Inflammatory macrophage treated with lipopolysaccharide for 1 hour (primary cell): ENCODE results near the gene METTL21C.

Experiments
- DNase-seq, 2 donors: peaks; one replicate each; pipeline ENCODE4 v3.0.0-alpha.2; 2020 to 2022

Gene METTL21C

DNA sequence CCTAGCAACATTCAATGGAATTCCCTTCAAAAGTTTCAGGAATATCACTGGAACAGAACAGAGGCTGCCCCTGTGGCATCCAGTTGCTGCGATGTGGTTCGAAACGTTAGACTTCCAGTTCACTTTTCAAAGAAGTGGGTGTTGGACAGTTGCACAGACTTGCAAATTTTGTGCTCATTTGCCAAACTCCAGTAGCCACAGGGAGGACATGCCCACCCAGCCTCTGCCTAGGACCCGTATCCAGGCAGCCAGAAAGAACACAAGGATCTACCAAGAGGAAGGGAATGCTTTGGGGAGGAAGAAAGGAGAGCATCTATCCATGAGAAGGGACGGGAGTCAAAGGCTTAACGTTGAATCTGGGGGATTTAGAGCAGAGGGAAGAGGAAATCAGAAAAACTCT is at the start of gene METTL21C:
Gene METTL21C (minus strand): TSS at position 108 of the 400 bp plus-strand sequence. CDS start 546 bp downstream, outside the sequence.
- no peak for DNase-seq

DNA sequence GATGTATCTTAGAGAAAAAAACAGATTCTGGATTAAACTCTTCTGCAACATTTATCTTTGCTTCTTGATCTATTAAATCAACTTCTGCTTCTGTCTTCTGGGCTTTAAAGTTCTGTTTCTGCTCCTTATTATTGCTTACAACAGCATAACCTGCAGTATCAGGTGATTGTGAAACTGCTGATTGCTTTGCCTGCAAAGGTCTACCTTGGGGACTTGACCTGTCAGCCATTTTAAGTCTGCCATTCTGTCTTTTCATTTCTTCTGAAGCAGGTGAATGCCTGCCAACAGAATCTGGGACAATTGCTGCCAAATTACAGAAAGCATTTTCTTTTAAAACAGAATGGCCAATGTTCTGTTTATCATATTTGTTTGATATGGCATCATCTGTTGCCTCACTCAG is 47.7 kb upstream of the METTL21C start:
- no peak for DNase-seq

DNA sequence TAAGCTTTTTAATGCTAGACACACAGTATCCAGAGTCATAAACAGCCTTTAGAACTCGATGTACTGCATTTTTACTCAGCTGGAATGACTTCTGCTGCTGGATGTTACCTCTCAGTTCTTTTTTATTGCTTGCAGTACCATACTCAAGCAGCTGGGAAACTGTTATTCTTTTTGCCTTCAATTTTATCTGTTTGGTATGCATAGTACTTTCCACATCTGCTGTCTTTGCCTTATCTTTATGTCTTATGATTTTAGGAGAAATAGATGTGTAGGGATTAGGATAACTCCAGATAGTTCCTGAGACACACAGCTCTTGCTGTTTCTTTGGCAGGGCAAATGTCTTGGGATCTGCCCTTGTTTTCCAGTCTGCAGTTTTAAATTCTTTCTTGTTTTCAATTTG is 47.3 kb upstream of the METTL21C start:
- DNase-seq: no peak

DNA sequence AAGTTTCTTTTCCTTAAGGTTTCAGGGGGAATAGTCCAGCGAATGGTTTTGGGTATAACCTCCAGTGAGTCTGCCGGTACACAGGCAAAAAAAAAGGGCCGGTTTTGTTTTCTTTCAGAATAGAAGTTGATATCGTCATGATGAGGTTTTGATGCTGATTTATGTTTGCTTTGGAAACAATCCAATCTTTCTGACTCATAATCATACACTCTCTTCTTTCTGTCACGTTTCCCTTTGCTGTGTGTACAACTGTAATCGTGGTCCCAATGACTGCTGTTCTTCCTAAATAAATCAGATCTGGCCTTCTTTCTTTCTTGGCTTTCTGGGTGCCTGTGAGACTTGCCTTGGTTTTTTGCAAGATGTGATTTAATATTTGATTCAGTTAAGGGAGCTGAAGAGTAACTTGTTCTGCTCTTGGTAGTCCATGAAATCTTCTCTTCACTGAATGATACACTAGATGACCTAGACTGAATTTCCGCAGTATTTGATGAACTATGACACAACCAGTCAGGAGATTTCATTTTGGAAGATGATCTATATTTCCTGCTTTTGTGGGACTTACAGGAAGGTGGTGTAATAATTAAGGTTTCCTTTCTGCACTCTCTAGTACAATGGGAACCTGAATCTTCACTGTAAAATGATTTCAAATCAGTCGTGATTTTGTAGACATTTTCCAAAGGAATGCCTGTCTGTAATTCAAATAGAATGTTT is 34.9 kb upstream of the METTL21C start:
- DNase-seq: peak; percentile 21 to 46

DNA sequence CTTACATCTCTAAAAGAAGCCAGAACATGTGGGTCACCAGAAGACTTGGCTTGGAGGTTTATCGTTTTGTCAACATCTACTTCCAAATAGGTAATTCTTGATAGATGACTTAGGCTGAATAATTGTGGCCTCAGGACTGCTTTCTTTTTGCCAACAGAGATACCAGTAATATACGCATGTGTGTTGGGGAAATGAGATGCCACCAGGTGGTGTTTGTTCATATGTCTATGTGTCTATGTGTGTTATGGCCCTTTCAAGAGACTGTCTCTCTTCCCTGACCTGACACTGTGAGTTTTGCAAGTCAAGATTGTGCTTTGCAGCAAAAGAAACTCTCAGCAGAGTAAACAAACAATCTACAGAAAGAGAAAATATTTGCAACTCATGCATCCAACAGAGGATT is 31.6 kb upstream of the METTL21C start:
- no peak for DNase-seq

DNA sequence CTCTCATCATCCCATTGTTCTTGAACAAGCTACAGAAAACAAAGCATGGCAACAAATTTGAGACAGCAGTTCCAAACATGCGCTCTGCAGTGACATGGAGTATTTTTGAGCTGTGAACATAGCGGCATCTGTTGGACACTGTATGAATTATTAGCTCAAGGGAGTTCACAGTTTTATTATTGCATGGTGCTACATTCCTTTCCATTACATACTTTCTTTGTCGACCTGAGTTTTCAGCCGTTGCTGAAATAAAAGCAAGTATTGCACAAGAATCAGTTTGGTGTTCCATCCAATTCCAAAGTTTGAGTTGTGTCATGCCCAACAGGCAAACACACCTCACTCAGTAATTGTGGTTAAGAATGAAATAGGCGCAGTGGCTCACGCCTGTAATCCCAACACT is 30.1 kb upstream of the METTL21C start:
- DNase-seq: peak in 1 of 2 donors; percentile 12

DNA sequence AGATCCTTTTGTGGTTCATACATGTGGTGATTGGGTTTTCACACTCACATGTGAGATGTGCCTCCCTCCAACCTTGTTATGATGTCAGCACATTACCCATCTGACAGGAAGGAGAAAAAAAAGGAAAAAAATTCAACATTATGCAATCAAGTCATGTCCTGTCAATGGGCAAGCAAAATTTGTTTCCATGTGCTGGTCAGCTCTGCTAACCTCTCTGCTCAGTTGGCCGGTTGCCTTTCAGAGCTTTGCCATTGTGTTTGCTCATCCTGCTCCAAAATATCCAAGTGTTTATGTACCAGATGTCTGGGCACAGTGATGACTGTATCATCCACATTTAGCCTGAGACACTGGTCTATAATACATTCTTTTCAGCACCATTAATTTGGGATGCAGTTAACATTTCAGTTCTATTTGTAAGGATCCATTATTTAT is 27.0 kb upstream of the METTL21C start:
- DNase-seq: peak; percentile 5 to 31

DNA sequence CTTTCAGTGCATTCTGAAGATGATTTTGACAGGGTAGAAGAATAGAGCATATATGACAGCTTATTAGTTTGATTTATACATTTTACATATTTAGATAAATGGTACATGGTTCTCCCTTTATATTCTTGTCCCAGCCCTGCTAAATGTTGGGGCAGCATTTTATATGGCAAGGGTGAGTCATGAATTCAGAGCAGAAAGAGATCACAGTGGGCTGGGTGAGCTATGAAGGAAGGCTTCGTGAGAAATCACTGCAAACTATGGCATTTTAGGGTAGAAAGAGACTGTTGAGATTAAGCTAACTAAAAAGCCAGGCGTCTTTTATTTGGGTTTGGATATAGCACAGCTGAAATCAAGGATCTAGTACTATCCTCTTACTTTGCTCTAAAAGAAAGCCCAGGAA is 23.9 kb upstream of the METTL21C start:
- no peak for DNase-seq

DNA sequence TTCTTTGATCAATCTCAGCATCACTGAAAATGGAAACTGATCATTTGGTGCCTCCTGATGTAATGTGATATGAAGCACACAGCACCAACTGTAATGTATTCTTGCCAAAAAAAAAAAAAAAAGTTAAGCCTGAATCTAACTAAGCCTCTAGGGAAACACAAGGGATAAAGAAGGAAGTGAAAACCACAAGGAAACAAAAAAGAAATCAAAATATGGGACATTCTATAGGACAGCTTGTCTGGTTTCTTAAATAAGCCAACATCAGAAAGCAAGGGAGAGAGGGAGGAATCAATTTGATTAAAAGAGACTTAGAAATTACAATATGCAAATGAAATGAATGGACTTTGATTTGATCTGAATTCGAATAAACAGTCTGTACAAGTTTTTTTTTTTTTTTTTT is 20.6 kb upstream of the METTL21C start:
- no peak for DNase-seq

DNA sequence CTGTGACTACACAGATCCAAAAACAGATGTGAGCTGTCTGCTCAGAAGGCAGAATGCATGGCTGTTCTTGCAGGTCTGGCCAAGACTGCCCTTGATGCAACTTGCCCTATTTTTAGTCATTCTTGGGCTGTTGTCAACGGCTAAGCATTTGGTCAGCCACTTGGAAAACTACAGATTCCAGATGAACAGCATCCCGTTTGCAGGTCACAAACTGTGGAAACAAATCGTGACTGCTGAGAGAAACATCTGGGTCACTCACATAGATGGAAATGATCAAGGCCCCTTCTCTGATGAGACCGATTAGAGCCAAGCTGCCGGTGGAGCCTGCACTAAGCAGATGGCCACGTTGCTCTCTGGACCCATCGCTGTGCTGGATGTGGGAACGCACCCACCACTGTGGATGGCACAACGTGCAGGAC is 15.4 kb upstream of the METTL21C start:
- DNase-seq: no peak

DNA sequence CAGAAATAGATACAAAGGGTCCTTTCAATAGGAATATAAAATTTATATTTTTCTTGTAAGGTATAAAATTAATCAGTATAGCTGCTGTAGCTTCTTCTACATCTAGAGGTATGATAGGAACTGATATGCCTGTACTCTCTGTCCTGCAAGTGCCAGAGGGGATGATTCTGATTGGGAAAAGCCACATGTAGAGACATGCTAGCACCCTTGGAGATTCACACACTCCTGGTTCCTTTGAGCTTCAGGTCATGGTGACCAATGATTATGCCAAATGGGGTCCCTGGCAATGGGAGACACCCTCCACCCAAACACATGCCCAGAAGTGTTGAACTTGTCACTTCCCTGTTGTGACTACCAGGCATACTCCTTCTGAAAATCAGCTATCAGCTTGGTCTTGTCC is 14.7 kb upstream of the METTL21C start:
- no peak for DNase-seq

DNA sequence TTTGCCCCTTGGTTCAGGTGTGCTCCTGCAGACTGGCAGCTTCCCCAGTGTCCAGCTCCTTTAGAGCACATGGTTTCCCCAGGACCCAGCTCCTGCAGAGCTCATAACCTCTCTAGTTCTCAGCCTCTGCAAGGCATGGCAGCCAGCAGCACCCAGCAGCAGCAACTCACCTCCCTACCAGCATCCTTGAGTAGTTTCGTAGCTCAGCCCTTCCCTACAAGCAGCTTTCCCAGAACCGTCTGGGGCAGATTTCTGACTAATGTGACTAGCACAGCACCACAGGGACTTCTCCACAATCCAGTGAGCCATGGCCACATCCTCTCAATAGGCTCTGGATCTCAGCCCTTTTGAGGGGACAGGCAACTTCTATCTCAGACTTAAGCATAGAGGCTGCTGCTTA is 14.1 kb upstream of the METTL21C start:
- DNase-seq: no peak

DNA sequence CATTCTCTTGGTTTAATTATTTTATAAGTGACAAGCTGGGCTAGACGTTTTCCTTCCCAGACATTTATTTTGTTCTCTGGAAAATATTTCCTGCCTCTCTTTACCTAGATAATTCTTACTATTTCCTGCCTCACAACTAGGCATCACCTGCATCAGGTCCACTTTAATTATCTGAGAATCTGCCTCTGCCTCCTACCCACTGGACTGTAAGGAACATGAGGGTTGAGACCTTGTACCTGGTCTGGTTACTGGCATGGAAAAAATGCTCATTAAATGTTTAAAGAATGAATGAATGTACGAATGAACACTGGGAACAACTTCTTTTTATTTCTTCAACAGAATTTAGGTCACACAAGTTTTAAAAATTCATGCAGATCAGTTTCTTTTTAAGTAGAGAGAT is 13.4 kb upstream of the METTL21C start:
- DNase-seq: no peak

DNA sequence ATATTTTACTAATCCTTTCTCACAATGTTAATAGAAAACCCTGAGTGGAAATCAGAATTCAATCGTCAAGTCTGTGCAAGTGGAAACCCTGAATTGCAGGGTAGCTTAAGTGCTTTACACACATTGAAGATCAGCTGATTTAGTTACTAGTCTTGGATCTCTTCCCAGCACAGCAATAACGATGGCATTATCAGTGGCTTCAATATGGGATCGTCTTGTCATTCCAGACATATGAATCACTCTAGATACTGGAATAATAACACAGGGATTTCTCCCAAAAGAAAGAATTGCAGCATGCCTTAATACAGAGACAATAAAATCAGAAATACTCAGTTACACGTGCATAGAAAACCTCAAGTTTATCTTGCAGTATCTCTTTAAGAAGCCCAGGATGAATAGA is 12.6 kb upstream of the METTL21C start:
- no peak for DNase-seq

DNA sequence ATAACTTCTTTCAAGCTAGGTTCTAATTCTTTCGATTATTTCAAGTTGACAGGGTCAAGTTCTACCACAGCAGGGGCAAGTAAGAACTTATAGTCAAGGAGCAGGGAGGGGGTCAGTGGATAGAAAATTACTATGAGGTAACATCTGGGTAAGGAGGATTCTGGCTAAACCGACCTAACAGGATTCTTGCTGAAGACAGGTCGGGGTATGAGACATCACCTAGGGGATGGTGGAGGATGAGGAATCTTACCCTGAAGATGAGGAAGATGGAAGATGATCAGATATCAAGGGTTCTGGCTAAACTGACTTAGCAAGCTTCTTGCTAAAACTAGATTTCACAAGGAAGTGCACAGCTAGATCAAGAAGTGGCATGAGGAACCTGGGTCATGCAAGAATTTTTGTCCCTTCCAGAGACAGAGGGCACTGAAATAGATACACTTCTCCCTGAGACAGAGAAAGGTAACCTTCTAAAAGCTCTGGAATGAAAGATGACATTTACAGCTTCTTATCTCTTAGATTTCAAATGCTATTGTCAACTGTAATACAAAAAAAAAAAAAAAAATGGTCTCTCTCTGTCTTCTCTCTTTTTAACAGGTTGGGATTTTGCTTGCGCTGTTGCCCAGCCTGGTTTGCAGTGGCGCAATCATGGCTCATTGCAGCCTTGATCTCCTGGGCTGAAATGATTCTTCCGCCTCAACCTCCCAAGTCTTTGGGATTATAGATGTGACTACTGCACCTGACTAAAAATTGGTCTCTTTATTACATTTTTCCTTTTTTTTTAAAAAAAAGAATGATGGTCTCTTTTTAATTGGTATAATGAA is 9.6 kb upstream of the METTL21C start:
- no peak for DNase-seq

DNA sequence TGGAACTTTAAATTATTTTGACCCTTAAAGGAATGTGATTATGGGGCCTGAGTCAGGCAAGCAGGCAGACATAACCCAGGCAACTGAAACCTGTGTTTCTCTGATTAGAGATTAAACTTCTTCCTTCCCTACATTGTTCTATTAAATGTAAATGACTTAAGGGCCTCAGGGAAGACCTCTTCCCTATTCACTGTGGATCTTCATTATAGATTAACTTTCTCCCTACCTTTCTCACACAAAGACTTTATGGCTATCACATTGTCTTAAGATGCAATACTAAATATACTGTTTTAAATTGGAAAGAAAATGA is 8.8 kb upstream of the METTL21C start:
- no peak for DNase-seq

DNA sequence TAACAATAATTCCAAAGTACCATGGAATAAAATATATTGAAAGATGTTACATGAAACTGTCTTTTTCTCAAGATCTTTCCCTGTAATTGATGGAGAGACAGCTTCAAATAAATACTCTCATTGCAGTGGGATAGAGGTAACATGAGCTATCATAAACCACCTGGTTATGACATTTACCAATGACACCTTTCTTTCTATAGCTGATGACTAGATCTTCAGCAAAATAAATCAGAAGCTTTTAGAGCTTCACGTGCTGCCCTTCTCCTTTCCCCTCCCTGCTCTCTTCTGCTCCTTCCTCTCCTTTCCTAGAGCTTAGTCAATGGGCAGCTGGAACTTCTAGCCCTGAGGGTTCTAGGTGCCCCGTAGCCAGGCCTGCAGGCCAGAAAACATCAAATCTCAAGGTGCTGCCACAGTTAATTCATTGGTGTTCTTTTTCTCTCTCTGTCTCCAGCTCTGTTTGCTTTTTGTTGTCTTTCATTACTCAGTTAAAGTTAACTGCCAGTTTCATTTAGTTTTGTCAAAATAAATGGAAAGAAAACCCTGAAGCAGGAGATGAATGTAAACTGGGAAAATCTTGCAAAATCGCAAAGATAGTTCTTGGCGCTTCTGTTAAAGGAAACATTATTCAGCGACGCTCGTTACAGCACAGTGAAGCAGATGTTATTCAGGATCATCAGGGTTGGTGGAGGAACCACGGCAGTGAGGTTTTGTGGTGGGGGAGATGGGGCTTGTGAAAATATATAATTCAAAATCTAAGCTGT is 8.3 kb upstream of the METTL21C start:
- no peak for DNase-seq

DNA sequence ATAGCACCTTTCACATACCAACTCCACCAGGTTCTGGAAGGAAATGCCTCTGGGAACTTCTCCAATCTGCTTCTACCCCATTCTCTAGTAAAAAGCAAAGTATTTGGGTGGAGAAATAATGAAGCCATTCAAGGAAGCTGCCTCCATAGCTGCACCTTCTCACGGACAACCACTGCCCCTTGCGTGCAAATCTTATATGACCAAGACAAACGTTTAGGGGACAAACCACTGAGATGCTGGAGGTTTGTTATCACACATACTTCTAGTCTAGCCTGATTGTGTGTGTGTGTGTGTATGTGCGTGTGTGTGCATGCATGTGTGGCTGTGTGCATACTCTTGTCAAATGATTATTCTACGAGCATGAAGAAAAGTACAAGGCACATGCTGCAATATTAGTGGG is 6.5 kb upstream of the METTL21C start:
- no peak for DNase-seq

DNA sequence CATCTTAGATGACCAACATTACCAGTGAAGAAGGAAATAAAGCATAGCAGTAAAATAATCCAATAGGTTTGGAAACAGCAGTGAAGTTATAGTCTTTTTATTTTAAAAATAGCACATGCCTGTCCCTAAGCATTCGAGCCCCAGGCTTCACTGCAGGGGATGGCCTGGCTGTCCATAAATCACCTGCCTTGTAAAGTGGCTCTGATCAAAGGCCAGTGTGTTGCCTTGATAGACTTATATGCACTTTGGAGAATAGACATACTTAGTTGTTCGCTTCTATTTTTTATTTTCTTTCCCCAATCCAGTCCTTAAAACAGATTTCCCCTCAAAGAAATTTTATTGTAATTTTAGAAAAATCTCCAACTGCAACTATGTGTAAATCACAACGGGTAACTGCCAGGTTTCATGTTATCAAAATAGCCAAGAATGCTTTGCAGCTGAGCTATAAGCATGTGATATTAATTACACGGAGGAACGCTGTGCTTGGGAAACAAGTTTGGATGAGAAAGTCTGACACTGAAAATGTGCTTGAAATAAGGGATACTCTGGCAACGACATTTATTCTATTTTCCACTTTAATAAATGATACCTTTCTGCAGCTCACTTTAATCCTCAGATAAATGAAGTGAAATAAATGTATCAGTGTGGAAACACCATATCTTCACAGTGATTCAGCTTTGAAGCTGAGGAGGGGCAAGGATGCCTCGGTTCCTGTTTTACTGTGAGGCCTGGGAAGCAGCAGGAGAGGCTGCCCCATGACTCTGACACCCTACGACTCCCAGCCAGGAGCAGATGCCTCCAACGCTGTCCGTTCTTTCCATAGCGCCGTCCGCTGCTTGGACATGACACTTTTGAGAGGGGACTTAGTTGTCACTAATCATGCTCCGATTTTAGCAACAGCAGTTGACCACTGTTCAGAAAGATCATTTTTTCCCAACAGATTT is 5.5 kb upstream of the METTL21C start:
- DNase-seq: no peak

DNA sequence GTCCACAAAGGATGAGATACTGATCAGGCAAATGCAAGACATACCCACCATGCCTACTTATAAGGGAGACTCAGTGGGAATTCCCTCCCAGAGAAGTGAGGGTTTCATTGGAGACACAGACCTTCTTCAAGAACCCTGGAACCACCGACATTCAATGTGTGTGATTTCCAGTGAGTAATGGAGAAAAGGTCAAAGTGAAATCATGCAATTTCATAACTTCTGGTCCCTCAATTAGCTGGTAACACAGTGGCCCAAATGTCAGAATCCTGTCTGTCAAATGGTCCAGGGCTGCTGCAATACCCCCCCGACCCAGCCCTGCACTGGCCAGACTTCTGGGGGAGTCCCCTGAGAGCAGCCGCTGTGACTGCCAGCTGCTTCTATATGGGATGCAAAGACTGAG is 4.7 kb upstream of the METTL21C start:
- DNase-seq: peak; percentile 32 to 55

DNA sequence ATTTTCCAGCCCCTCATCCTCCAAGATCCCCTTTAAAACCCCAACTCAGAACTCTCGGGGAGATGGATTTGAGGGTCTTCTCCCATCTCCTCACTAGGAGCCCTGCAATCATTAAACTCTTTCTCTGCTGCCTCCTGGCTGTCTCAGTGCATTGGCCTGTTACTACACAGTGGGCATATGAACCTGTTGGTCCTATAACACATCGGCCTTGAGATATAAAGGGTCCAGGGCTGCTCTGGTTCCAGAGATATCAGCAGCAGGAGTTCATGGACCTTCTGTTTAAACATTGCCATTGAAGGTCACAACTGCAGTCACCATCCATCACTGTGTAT is 3.8 kb upstream of the METTL21C start:
- no peak for DNase-seq

DNA sequence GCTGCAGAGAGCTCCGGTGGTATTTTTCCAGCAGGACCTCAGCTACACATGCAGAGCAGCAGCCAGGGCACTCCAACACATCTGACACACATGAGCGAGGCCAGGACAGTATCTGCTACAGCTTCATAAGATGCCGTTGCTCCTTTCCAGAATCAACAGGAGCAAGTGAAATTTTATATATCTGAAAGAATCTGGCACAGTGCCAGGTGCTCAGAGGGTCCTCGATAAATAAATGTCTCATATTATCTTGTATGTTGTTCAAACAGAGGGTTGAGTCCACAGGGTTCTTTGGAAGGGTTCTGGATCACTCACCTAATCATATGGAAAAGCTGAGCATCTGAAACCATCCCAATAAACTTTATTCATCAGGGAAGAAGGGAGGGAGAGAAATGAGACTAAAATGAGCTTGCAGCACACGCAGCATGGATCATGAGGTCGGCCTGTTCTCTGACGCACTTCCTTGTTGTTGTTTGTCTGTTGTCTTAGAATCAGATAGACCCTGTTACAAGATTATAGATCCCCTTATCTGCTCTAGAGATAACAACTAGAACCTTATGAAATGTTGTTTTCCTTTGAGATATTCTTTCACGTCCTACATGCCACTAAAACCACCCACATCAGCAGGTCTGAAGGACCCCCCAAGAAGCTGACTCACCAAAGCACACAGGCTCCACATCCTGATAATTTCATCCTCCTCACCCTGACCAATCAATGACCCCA is 3.2 kb upstream of the METTL21C start:
- DNase-seq: no peak
